Activated CD4-positive, CD25-positive, alpha-beta regulatory T cell treated with anti-CD3 and anti-CD28 coated beads, Interleukin-2, amount 50 U/mL, for 24 hours (primary cell): ENCODE results near the gene NIPA2.

ENCODE experiments used
- ATAC-seq, 2 donors: fragments of 150-1000 bp; cut with Tn5 transposase; one replicate each; pipeline ENCODE4 v1.10.0; 2021; ENCODE audit warnings: mild to moderate bottlenecking in 1 of 2, moderate library complexity in 1 of 2

Gene NIPA2

DNA sequence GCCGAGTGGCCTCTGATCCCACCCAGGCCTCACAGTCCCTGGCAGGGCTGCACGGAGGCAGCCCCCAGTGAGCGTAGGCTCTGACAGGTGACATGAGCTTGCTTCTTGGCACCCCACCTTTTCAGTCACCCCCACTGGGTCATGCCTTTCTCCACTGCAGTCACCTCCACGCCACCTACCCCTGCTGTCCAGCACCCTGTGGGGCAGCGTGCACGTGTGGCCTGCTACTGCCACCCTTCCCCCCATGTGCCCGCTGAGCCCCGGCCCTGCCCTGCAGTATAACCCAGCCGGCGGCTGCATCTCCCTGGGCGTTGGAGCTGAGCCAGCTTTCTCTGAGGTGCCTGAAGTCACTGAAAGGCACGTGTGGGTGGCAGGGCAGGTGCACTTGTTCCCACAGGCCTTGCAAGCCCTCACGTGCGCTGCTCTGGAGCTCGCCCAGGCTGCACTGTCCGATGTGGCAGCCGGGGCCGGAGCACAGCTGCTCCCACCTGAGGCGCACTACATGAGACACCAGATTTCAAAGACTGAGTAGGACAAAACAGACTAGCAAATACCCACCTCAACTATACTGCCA, 65.6 kb downstream of the NIPA2 start:
- no peak for ATAC-seq

GRCh38 chr15:22904736-22905135, 66.3 kb downstream of the NIPA2 start:
- no peak for ATAC-seq

GRCh38 chr15:22907161-22907950, 68.9 kb downstream of the NIPA2 start:
- no peak for ATAC-seq

DNA sequence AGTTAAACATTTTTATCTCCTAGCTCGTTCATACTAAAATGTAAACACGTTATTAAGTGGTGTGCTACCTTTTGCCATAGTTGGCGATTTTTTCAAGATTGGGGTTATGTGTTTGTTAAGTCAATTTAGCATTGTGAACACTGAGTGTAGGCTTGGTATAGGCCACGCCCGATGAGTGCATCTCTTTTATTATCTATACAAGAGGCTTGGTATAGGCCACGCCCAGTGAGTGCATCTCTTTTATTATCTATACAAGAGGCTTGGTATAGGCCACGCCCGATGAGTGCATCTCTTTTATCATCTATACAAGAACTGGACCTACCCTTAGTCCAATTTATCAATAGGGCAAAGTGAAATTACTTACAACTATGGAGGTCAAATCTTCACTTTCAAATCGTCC, 70.4 kb downstream of the NIPA2 start:
- ATAC-seq = no peak

DNA sequence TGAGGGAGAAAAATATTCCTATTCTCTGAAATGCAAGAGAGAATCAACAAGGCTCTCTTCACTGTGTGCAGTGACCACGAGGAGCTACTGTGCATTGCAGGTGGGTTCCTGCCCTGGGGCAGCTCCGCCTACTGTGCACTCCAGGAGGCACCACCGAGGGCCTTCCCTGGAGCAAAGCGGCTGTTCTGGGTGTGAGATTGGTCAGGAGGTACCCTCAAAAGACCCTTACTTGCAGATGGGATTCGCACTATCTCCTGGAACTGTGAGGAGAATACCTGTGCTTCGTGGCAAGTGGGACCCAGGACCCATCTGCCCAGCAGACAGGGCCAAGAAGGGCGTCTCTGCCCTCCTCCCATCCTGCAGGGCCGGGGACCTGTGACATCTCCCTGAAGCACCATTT, 72.8 kb downstream of the NIPA2 start:
- no peak for ATAC-seq

DNA sequence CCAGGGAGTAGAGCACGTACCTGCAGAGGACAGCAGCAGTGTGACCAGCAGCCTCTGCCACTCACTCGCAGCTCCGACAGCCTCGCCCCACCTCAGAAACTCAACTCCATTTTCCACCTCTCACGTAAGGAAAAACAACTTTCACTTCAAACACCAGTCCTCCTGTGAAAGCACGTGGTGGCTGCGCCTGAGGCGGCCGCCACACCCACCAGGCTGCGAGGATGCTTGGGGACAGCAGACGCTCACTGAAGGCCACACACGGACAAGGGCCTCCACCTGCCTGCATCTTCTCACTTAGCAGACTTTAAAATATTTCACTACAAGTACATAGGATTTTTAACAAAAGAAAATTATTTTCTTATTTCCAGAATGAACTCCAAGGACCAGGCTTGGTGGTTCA, 73.8 kb downstream of the NIPA2 start:
- ATAC-seq = no peak

GRCh38 chr15:22913646-22914380, 75.3 kb downstream of the NIPA2 start:
- no peak for ATAC-seq

DNA sequence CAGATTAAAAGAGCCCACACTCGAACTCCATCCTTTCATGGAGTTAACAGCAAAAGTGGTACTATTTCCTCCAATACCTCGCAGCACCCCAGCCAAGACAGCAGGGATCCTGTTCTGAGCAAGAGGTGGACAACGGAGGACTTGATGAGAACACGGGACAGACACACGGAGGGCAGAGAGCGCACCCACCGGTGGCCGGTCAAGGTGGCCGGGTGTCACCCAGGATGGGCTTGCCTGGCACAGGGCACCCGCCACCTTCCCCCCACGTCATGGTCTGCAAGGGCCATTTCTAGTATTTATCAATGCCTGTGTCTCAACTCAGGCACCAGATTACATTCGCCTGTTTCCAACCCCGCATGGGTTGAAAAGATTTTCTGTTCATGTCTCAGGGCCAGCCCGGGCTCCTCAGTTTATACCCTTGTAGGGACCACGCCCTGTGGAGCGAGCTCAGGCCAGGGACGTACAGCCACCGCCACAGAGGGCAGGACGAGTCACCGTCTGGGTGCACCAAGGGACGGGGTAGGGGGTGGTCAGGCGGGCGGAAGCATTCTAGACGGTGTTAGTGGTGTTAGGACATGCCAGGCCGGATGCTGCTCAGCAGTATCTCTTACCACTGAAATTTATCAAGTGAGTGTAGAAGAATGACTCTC, 77.5 kb downstream of the NIPA2 start:
- ATAC-seq = no peak

DNA sequence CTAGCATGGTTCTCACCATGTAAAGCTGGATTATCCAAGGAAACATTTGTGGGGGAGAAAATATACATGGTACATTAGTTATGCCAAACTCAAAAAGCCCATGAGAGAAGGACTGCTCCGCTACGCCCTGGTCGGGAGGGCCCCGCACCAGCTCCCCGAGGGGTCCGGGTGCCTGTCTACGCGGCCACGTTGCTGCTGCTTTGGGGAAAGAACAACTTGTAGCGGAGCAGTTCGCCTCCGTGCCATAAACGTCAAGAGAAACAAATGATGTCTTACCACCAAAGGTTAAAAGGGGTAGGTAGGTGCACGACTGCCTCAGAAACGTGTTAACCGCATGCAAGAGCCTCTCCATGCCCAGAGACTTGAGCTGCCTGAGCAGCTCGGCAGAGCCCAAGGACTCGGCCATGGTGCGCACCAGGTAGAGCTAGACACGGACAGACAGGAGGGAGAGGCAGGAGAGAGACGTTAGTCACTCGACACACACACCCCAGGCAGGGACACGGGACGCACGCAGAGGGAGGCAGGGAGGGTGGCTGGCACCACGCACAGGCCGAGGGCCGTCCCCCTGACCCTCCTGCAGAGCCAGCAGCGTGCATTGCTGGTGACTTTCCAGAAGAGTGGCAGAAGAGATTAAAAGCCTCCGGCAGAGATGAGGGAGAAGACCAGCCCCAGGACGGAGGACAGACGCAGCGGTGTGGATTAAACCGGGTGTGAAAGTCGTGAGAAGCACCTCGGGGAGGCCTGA, 78.3 kb downstream of the NIPA2 start:
- ATAC-seq = no peak

DNA sequence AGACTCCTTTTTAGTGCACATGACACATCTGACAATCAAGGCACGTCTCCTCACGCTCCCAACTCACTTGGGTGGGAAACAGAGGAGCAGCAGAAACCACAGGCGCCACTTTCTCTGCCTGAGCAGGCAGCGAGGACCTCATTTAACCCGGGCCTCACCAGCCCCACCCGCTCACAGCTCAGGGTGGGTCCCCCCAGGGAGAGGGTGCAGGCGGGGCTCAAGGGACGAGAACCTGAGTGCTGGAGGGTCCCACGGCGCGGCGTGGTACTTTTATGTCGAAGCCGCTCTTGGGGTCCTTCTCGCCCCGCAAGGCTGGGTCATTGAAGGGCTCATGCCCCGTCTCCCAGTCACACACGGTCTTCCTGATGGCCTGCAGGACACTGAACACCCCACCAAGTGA, 79.1 kb downstream of the NIPA2 start:
- no peak for ATAC-seq
